Measurements from ENCODE around the gene NDUFB11.

DNA sequence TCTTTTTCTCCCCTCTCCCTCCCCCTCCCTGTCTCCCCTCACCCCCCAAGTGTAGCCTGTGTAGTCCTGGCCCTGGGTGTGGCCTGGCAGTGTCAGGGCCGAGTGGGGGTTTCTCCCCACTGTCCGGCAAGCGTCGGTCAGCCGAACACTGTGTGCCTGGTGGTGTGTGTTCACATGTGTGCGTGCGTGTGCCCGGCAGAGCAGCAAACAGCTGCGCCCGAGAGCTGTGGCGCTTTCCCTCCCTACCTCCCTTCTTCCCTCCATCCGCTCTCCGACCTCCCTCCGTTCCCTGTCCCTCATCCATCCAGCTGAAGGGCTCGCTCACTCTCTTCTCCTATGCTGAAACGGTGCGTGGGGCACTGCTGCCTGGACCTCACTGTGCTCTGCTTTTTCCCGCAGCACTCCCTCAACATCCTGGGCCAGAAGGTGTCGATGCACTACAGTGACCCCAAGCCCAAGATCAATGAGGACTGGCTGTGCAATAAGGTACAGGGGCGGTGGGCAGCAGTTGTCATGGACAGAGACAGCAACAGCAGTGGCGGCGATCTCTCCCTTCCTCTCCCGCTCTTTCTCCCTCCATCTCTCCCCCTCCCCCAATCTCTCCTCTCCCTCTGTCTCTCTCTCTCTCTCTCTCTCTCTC, 31.7 kb upstream of the NDUFB11 start:
- TF ChIP-seq, protein P1, sequence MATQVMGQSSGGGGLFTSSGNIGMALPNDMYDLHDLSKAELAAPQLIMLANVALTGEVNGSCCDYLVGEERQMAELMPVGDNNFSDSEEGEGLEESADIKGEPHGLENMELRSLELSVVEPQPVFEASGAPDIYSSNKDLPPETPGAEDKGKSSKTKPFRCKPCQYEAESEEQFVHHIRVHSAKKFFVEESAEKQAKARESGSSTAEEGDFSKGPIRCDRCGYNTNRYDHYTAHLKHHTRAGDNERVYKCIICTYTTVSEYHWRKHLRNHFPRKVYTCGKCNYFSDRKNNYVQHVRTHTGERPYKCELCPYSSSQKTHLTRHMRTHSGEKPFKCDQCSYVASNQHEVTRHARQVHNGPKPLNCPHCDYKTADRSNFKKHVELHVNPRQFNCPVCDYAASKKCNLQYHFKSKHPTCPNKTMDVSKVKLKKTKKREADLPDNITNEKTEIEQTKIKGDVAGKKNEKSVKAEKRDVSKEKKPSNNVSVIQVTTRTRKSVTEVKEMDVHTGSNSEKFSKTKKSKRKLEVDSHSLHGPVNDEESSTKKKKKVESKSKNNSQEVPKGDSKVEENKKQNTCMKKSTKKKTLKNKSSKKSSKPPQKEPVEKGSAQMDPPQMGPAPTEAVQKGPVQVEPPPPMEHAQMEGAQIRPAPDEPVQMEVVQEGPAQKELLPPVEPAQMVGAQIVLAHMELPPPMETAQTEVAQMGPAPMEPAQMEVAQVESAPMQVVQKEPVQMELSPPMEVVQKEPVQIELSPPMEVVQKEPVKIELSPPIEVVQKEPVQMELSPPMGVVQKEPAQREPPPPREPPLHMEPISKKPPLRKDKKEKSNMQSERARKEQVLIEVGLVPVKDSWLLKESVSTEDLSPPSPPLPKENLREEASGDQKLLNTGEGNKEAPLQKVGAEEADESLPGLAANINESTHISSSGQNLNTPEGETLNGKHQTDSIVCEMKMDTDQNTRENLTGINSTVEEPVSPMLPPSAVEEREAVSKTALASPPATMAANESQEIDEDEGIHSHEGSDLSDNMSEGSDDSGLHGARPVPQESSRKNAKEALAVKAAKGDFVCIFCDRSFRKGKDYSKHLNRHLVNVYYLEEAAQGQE (IDR thresholded peaks at IDR 0.05; ENCODE audit: insufficient read depth in 1 of 2, low read depth in 2 of 2, low read length in 2 of 2): no peak
- TF ChIP-seq POLR2AphosphoS5 (IDR thresholded peaks at IDR 0.05; ENCODE audit: low read depth, low read length): no peak

All from PFSK-1 (cell line).